HCT116 (cell line): Measurements from ENCODE around the gene VPS26B. TPM values are rescaled to one million over a fixed set of nuclear protein-coding genes. Genes with fewer than 3 reads are reported as not detected.

Experiments
- ATAC-seq: fragments of 200-7000 bp; cut with Tn5 transposase; 2 replicates; pipeline ENCODE4 v1.9.1; 2020; ENCODE audit warnings: mild to moderate bottlenecking, moderate library complexity
- Bru-seq: library from RNA; stranded (reverse); fragments of 400-500 nt; gene quantifications from one replicate; lab custom pipeline; 2021; lab: Mats Ljungman, UMichigan
- BruChase-seq, 2 experiments: library from RNA; stranded (reverse); fragments of 400-500 nt; gene quantifications; one replicate each; lab custom pipeline; 2021; lab: Mats Ljungman, UMichigan
- BruUV-seq: library from RNA; stranded (reverse); fragments of 400-500 nt; replicated peaks from 2 replicates; lab custom pipeline; 2021; lab: Mats Ljungman, UMichigan
- CTCF ChIA-PET: fragments of 300-600 bp; sonication (Branson Sonifier 250); formaldehyde crosslinking; loops from one replicate; lab custom pipeline; 2021; ENCODE audit warnings: antibody characterized with exemption; lab: Charles Lee
- POLR2A ChIA-PET: fragments of 300-600, 350-600 bp; sonication (Branson Sonifier 250); formaldehyde crosslinking; loops from one replicate; lab custom pipeline; 2021; ENCODE audit warnings: antibody characterized with exemption; lab: Charles Lee
- RAD21 ChIA-PET, 2 experiments: fragments of 300-600 bp; sonication (Branson Sonifier 250); formaldehyde crosslinking; loops; one replicate each; lab custom pipeline; 2023; ENCODE audit warnings: low total read pairs in 2 of 2; ENCODE audit not compliant: uncharacterized antibody in 2 of 2, unreplicated experiment in 2 of 2, low non-redundant PET in 1 of 2; lab: Charles Lee
- DNase-seq: peaks from one replicate; pipeline ENCODE4 v3.0.0-alpha.2; 2010; ENCODE audit warnings: low read depth, low spot score
- H2AFZ ChIP-seq: fragments of 200-600 bp; shearing (Covaris generic), sonication (generic); 2 replicates; pipeline ENCODE4 v1.6.1; 2017; ENCODE audit warnings: low read depth, mixed run types, mixed read lengths, antibody characterized with exemption, low read length; ENCODE audit not compliant: poor library complexity, severe bottlenecking
- H3K27ac ChIP-seq: 2 replicates; pipeline ENCODE4 v1.5.1; 2012; ENCODE audit warnings: low read depth, low read length
- H3K27me3 ChIP-seq: fragments of 200-600 bp; sonication (generic); 2 replicates; pipeline ENCODE4 v1.6.1; 2016; ENCODE audit warnings: mixed run types, low read length, mixed read lengths; ENCODE audit not compliant: insufficient read depth
- H3K36me3 ChIP-seq, 2 experiments: fragments of 200-500 bp in 1 of 2; fragments of 200-600 bp in 1 of 2; sonication (Bioruptor generic) in 1 of 2; sonication (generic) in 1 of 2; 2 replicates each; pipeline versions ENCODE4 v1.5.1 to v1.6.1; 2014 to 2016; ENCODE audit warnings: low read length in 2 of 2, inconsistent platforms in 1 of 2, mixed read lengths in 1 of 2, mixed run types in 1 of 2; ENCODE audit not compliant: insufficient read depth in 2 of 2, control insufficient read depth in 1 of 2
- H3K4me1 ChIP-seq, 2 experiments: fragments of 200-600 bp in 1 of 2; sonication (generic) in 1 of 2; 2 replicates each; pipeline versions ENCODE4 v1.5.1 to v1.6.1; 2012 to 2017; ENCODE audit warnings: low read length in 2 of 2, inconsistent platforms in 1 of 2, mild to moderate bottlenecking in 1 of 2, mixed read lengths in 1 of 2, mixed run types in 1 of 2, moderate library complexity in 1 of 2; ENCODE audit not compliant: insufficient read depth in 2 of 2, control insufficient read depth in 1 of 2
- H3K4me2 ChIP-seq: fragments of 200-600 bp; sonication (generic); 2 replicates; pipeline ENCODE4 v1.6.1; 2017; ENCODE audit warnings: mixed run types, low read length, mixed read lengths
- H3K4me3 ChIP-seq, 2 experiments: fragments of 200-600 bp in 1 of 2; sonication (generic) in 1 of 2; replicated peaks in 1 of 2; 2 replicates each; pipeline ENCODE4 v1.5.1; 2011 to 2016; ENCODE audit warnings: low read length in 2 of 2, control low read depth in 1 of 2, low read depth in 1 of 2, mild to moderate bottlenecking in 1 of 2, mixed read lengths in 1 of 2, mixed run types in 1 of 2
- H3K79me2 ChIP-seq: fragments of 200-600 bp; sonication (generic); 2 replicates; pipeline ENCODE4 v1.6.1; 2017; ENCODE audit warnings: mild to moderate bottlenecking, mixed run types, low read length, moderate library complexity, mixed read lengths; ENCODE audit not compliant: insufficient read depth
- H3K9ac ChIP-seq: fragments of 200-600 bp; sonication (generic); 2 replicates; pipeline ENCODE4 v1.6.1; 2016; ENCODE audit warnings: low read length, mixed read lengths
- H3K9me2 ChIP-seq: fragments of 200-600 bp; sonication (generic), shearing (Covaris generic); 2 replicates; pipeline ENCODE4 v1.6.1; 2017; ENCODE audit warnings: mixed run types, mild to moderate bottlenecking, moderate library complexity; ENCODE audit not compliant: insufficient read depth
- H3K9me3 ChIP-seq, 2 experiments: fragments of 200-500 bp in 1 of 2; fragments of 200-600 bp in 1 of 2; sonication (Bioruptor generic) in 1 of 2; sonication (generic) in 1 of 2; 2 replicates each; pipeline ENCODE4 v1.6.1; 2014 to 2017; ENCODE audit warnings: low read length in 2 of 2, mixed read lengths in 2 of 2, inconsistent platforms in 1 of 2, low read depth in 1 of 2, mild to moderate bottlenecking in 1 of 2, mixed run types in 1 of 2, moderate library complexity in 1 of 2; ENCODE audit not compliant: control insufficient read depth in 1 of 2, insufficient read depth in 1 of 2
- H4K20me1 ChIP-seq: fragments of 200-600 bp; sonication (generic), shearing (Covaris generic); 2 replicates; pipeline ENCODE4 v1.6.1; 2017; ENCODE audit warnings: mixed run types, mild to moderate bottlenecking, moderate library complexity; ENCODE audit not compliant: insufficient read depth
- CBX3 ChIP-seq: IDR thresholded peaks from 2 replicates; pipeline ENCODE4 v1.6.1; 2012; ENCODE audit warnings: low read depth
- EGR1 ChIP-seq: IDR thresholded peaks from 2 replicates; pipeline ENCODE4 v1.6.1; 2012; ENCODE audit warnings: low read depth
- ELF1 ChIP-seq: IDR thresholded peaks from 2 replicates; pipeline ENCODE4 v1.6.1; 2012; ENCODE audit warnings: low read depth, borderline replicate concordance
- POLR2A ChIP-seq: IDR thresholded peaks from 2 replicates; pipeline ENCODE4 v1.7.0; 2011; ENCODE audit warnings: borderline replicate concordance; ENCODE audit not compliant: insufficient read depth, insufficient read length; ENCODE audit errors: extremely low read depth
- POLR2AphosphoS5 ChIP-seq: IDR thresholded peaks from 2 replicates; pipeline ENCODE4 v1.6.1; 2011; ENCODE audit warnings: mild to moderate bottlenecking, low read depth, low read length, moderate library complexity
- SIN3A ChIP-seq: IDR thresholded peaks from 2 replicates; pipeline ENCODE4 v1.6.1; 2012; ENCODE audit warnings: low read depth
- SP1 ChIP-seq: IDR thresholded peaks from 2 replicates; pipeline ENCODE4 v1.6.1; 2012; ENCODE audit warnings: low read depth
- SRF ChIP-seq: IDR thresholded peaks from 2 replicates; pipeline ENCODE4 v1.6.1; 2012; ENCODE audit warnings: low read depth
- TCF7L2 ChIP-seq: IDR thresholded peaks from 2 replicates; pipeline ENCODE4 v1.7.0; 2011; ENCODE audit warnings: borderline replicate concordance, inconsistent platforms; ENCODE audit not compliant: insufficient read depth, insufficient read length; ENCODE audit errors: extremely low read depth
- YY1 ChIP-seq: IDR thresholded peaks from 2 replicates; pipeline ENCODE4 v1.6.1; 2011; ENCODE audit warnings: low read length, low read depth, moderate library complexity, mild to moderate bottlenecking; ENCODE audit not compliant: insufficient replicate concordance; ENCODE audit errors: extremely low read depth
- ZFX ChIP-seq: fragments of 450-650 bp; IDR thresholded peaks from 2 replicates; pipeline ENCODE4 v1.6.1; 2017
- intact Hi-C: fragments of 100-400 bp; cut with micrococcal nuclease; formaldehyde crosslinking; loops from 2 replicates; pipeline ENCODE4 v1.10.0; 2022
- long read RNA-seq: library from polyadenylated mRNA; unstranded; transcript quantifications from one replicate; pipeline ENCODE4 v2.0.0, GENCODE V29; 2021; ENCODE audit not compliant: unreplicated experiment
- polyA plus RNA-seq: library from polyadenylated mRNA; unstranded; fragments of >200 nt; gene quantifications from 2 replicates; pipeline ENCODE4 v1.2.1, GENCODE V29; 2012; ENCODE audit warnings: missing spikeins
- total RNA-seq: library from RNA; stranded (reverse); gene quantifications from one replicate; pipeline ENCODE4 v1.2.1, GENCODE V29; 2021; ENCODE audit not compliant: unreplicated experiment
- TF ChIP-seq, protein P1 (sequence below): IDR thresholded peaks from 2 replicates; pipeline ENCODE4 v1.6.1; 2012
- TF ChIP-seq, protein P2 (sequence below): IDR thresholded peaks from 2 replicates; pipeline ENCODE4 v1.6.1; 2012
- TF ChIP-seq, protein P3 (sequence below), 3 experiments: fragments of 200-600 bp in 1 of 3; sonication (generic) in 1 of 3; IDR thresholded peaks in 2 of 3; conservative IDR thresholded peaks in 1 of 3; 2 replicates each; pipeline ENCODE4 v1.5.1; 2012 to 2017; ENCODE audit warnings: low read depth in 2 of 3, low read length in 2 of 3, antibody characterized with exemption in 1 of 3, borderline replicate concordance in 1 of 3, control low read depth in 1 of 3, mild to moderate bottlenecking in 1 of 3, mixed read lengths in 1 of 3, mixed run types in 1 of 3, moderate library complexity in 1 of 3; ENCODE audit not compliant: insufficient read depth in 1 of 3

Gene VPS26B
- total RNA-seq (26.6 TPM), Bru-seq, nascent RNA (percentile 58 among the genes with signal in this experiment), BruChase-seq, experiment 1, labeled RNA remaining after a 6-hour chase (percentile 80 among the genes with signal in this experiment), BruChase-seq, experiment 2, labeled RNA remaining after a 2-hour chase (percentile 79 among the genes with signal in this experiment)
- polyA plus RNA-seq: 20.9 and 22.4 TPM in 2 replicates
- long read RNA-seq, transcript VPS26B-201 (6 exons, 3,691 nt): major isoform, 70 of 100 reads
- long read RNA-seq, partial matches to known transcripts: 23 of 100 reads
- long read RNA-seq, other reads (novel, unspliced or antisense): 7 of 100 reads

GRCh38 chr11:134223836-134224709 is at the start of gene VPS26B, which contains the start of gene NCAPD3:
VPS26B (plus strand) TSS chr11:134224671; CDS start chr11:134225123, 452 bp downstream.
NCAPD3 (minus strand) TSS chr11:134223967; CDS start chr11:134223926, 41 bp downstream.
- peak within 1 kb of the TSS; percentile 88 for H3K4me2 ChIP-seq
- H3K9me3 ChIP-seq: no peaks in the 10 kb centered on the region
- TF ChIP-seq ELF1 (no peak; the same call in 1 of the 2 replicates), CBX3 (no peak), SIN3A (peak; percentile 90), SRF (no peak), EGR1 (peak; percentile 22; the same call in 1 of the 2 replicates), POLR2A (peak; percentile 93), TCF7L2 (peak; percentile 78), SP1 (peak; percentile 88), ZFX (peak; percentile 40; the same call in 1 of the 2 replicates), YY1 (peak; percentile 3), POLR2AphosphoS5 (peak; percentile 93)
- TF ChIP-seq, protein P1, sequence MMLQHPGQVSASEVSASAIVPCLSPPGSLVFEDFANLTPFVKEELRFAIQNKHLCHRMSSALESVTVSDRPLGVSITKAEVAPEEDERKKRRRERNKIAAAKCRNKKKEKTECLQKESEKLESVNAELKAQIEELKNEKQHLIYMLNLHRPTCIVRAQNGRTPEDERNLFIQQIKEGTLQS: no peak
- TF ChIP-seq, protein P2, sequence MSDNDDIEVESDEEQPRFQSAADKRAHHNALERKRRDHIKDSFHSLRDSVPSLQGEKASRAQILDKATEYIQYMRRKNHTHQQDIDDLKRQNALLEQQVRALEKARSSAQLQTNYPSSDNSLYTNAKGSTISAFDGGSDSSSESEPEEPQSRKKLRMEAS: peak; percentile 90; the same call in 1 of the 2 replicates
- TF ChIP-seq, protein P3, sequence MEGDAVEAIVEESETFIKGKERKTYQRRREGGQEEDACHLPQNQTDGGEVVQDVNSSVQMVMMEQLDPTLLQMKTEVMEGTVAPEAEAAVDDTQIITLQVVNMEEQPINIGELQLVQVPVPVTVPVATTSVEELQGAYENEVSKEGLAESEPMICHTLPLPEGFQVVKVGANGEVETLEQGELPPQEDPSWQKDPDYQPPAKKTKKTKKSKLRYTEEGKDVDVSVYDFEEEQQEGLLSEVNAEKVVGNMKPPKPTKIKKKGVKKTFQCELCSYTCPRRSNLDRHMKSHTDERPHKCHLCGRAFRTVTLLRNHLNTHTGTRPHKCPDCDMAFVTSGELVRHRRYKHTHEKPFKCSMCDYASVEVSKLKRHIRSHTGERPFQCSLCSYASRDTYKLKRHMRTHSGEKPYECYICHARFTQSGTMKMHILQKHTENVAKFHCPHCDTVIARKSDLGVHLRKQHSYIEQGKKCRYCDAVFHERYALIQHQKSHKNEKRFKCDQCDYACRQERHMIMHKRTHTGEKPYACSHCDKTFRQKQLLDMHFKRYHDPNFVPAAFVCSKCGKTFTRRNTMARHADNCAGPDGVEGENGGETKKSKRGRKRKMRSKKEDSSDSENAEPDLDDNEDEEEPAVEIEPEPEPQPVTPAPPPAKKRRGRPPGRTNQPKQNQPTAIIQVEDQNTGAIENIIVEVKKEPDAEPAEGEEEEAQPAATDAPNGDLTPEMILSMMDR (IDR thresholded peaks at IDR 0.05 in 2 of 3, conservative IDR thresholded peaks at IDR 0.05 in 1 of 3; ENCODE audit: borderline replicate concordance in 1 of 3, insufficient read depth in 1 of 3, low read depth in 2 of 3, low read length in 2 of 3): no peak
- no TSS peak for BruUV-seq
- intact Hi-C loops: loop anchor here (2.0 to 10.0 kb wide), 3 partner anchors 29 to 189 kb away; partner anchors contain the start of genes ACAD8 and THYN1
- H3K4me1 ChIP-seq: peaks cover 10 to 20% of the 10 kb centered on the region in 2 experiments
- peak within 1 kb of the TSS; percentile 79 to 90 for H3K4me3 ChIP-seq
- ChIA-PET POLR2A (interaction anchor here (0.7 to 1.7 kb wide), 2 partner anchors 29 kb away, joined by 3 to 4 read pairs; partner anchors contain the start of genes ACAD8 and THYN1), RAD21 (interaction anchor here (0.7 to 1.4 kb wide), 2 partner anchors 24 to 296 kb away, joined by 3 to 6 read pairs; no protein-coding TSS in a partner anchor), CTCF (interaction anchor here (1.1 to 1.7 kb wide), 3 partner anchors 15 to 20 kb away, joined by 3 to 7 read pairs (median 5); no protein-coding TSS in a partner anchor)
- ATAC-seq: peak; percentile 86
- peaks cover 8% of the 10 kb centered on the region; the same call in 1 of the 2 replicates for H4K20me1 ChIP-seq
- H3K27me3 ChIP-seq: no peaks in the 10 kb centered on the region
- peaks cover 81% of the 10 kb centered on the region for H3K79me2 ChIP-seq
- peaks cover 12 to 15% of the 10 kb centered on the region in 2 experiments for H3K36me3 ChIP-seq
- H2AFZ ChIP-seq: peak within 1 kb of the TSS; percentile 88
- H3K9ac ChIP-seq: peak within 1 kb of the TSS; percentile 84
- peak; percentile 88 for DNase-seq
- peak within 1 kb of the TSS; percentile 61 for H3K27ac ChIP-seq
- no peaks in the 10 kb centered on the region for H3K9me2 ChIP-seq
